OCI-LY1 (cell line): ENCODE measurements around the gene FCSK.
"Not testable (repeated sequence)": the region's sequence is repeated elsewhere in the genome, so short reads cannot be mapped to it uniquely, and the experiment has no call there.

Source experiments
- H2AFZ ChIP-seq: fragments of 200-600 bp; sonication (generic), shearing (Covaris generic); 2 replicates; pipeline ENCODE4 v1.6.0; 2014; ENCODE audit warnings: antibody characterized with exemption, mild to moderate bottlenecking, low read length
- H3F3A ChIP-seq: fragments of 200-600 bp; sonication (generic), shearing (Covaris generic); 2 replicates; pipeline ENCODE4 v1.6.0; 2014; ENCODE audit warnings: mild to moderate bottlenecking, antibody characterized with exemption, low read length, moderate library complexity; ENCODE audit not compliant: insufficient read depth
- H3K27ac ChIP-seq: fragments of 200-600 bp; sonication (generic); 2 replicates; pipeline ENCODE4 v1.5.1; 2014; ENCODE audit warnings: low read length, mixed run types, mild to moderate bottlenecking, low read depth; ENCODE audit not compliant: poor library complexity, severe bottlenecking
- H3K27me3 ChIP-seq: fragments of 200-600 bp; sonication (generic); 2 replicates; pipeline ENCODE4 v1.6.0; 2014; ENCODE audit warnings: antibody characterized with exemption, mild to moderate bottlenecking, low read length, moderate library complexity; ENCODE audit not compliant: insufficient read depth
- H3K36me3 ChIP-seq: fragments of 200-600 bp; sonication (generic); 2 replicates; pipeline ENCODE4 v1.6.1; 2014; ENCODE audit warnings: mild to moderate bottlenecking, antibody characterized with exemption, low read length, moderate library complexity, mixed read lengths; ENCODE audit not compliant: insufficient read depth
- H3K4me1 ChIP-seq: fragments of 200-600 bp; sonication (generic); 2 replicates; pipeline ENCODE4 v1.5.1; 2014; ENCODE audit warnings: mild to moderate bottlenecking, low read length, moderate library complexity; ENCODE audit not compliant: insufficient read depth, severe bottlenecking
- H3K4me2 ChIP-seq: fragments of 200-600 bp; sonication (generic), shearing (Covaris generic); 2 replicates; pipeline ENCODE4 v1.6.1; 2014; ENCODE audit warnings: low read length
- H3K4me3 ChIP-seq: fragments of 200-600 bp; sonication (generic); 2 replicates; pipeline ENCODE4 v1.5.1; 2014; ENCODE audit warnings: low read length, low read depth, mild to moderate bottlenecking, mixed read lengths; ENCODE audit not compliant: poor library complexity, severe bottlenecking
- H3K79me2 ChIP-seq: fragments of 200-600 bp; shearing (Covaris generic); 2 replicates; pipeline ENCODE4 v1.6.1; 2016; ENCODE audit warnings: mixed run types, low read length, mixed read lengths; ENCODE audit not compliant: insufficient read depth
- H3K9ac ChIP-seq: fragments of 200-600 bp; sonication (generic), shearing (Covaris generic); 2 replicates; pipeline ENCODE4 v1.6.1; 2014; ENCODE audit warnings: mild to moderate bottlenecking, low read length, mixed read lengths
- H3K9me2 ChIP-seq: fragments of 200-600 bp; sonication (generic), shearing (Covaris generic); 2 replicates; pipeline ENCODE4 v1.6.1; 2014; ENCODE audit warnings: low read depth, mild to moderate bottlenecking, low read length, mixed read lengths
- H3K9me3 ChIP-seq: fragments of 200-600 bp; shearing (Covaris generic); 2 replicates; pipeline ENCODE4 v1.6.1; 2014; ENCODE audit warnings: low read length, mixed read lengths
- H4K20me1 ChIP-seq: fragments of 200-600 bp; sonication (generic), shearing (Covaris generic); 2 replicates; pipeline ENCODE4 v1.6.0; 2016; ENCODE audit warnings: mild to moderate bottlenecking, low read length; ENCODE audit not compliant: insufficient read depth
- EZH2 ChIP-seq: fragments of 200-600 bp; sonication (generic), shearing (Covaris generic); IDR thresholded peaks from 2 replicates; pipeline ENCODE4 v1.8.0; 2017; ENCODE audit warnings: borderline replicate concordance, mixed run types, mild to moderate bottlenecking, antibody characterized with exemption, low read length, moderate library complexity, mixed read lengths
- TF ChIP-seq, protein P1 (sequence below): fragments of 200-600 bp; sonication (generic), shearing (Covaris generic); IDR thresholded peaks from 2 replicates; pipeline ENCODE4 v1.5.1; 2017; ENCODE audit warnings: mild to moderate bottlenecking, antibody characterized with exemption, low read length, moderate library complexity, mixed read lengths

The FCSK gene

DNA sequence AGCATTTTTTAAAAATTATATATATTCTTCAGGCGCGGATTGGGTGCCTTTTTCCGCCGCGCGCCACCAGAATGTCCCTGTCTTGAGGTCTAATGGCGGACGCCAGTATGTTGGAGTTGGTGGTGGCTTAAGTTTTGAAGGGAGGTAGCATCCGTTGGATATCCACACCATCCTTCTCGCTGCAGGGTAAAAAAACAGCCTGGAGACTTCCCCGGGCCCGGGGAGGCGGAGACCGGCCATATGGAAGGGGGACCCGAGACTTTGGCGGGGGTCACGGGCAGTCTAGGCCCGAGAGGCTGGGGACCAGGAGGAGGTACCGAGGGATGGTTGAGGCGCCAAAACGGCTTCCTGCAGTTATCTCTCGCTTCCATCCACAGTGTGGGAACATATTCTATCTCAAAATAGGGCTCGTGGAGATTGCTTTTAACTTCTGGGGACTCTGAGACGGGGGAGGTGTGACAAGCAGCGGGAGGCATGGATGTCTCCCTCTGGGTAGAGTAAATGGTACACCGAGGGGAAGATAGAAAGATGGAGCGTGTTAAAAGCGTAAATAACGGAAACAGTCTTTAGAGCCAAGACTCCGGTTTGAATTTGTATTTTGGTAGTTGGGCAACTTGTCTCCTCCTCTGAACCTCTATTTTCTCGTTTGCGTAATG lies 69.5 kb downstream of the FCSK start, which contains the start of gene SF3B3:
SF3B3 (plus strand) TSS at position 74 of the 656 bp plus-strand sequence. CDS start 2,841 bp downstream, outside the sequence.
- Histone ChIP-seq H4K20me1 (peaks cover 5% of the 10 kb centered on the region), H3K9ac (peak within 1 kb of the TSS; percentile 98), H2AFZ (no peak within 1 kb of the TSS), H3K4me3 (peak within 1 kb of the TSS; percentile 91), H3K9me2 (no peaks in the 10 kb centered on the region), H3K27ac (peak within 1 kb of the TSS; percentile 87), H3K4me1 (peaks cover 58% of the 10 kb centered on the region), H3K79me2 (peaks cover 57% of the 10 kb centered on the region), H3K36me3 (peaks cover 52% of the 10 kb centered on the region), H3F3A (no peaks in the 10 kb centered on the region), H3K27me3 (no peaks in the 10 kb centered on the region), H3K9me3 (no peaks in the 10 kb centered on the region), H3K4me2 (peak within 1 kb of the TSS; percentile 75)
- no peak for TF ChIP-seq EZH2
- TF ChIP-seq, protein P1, sequence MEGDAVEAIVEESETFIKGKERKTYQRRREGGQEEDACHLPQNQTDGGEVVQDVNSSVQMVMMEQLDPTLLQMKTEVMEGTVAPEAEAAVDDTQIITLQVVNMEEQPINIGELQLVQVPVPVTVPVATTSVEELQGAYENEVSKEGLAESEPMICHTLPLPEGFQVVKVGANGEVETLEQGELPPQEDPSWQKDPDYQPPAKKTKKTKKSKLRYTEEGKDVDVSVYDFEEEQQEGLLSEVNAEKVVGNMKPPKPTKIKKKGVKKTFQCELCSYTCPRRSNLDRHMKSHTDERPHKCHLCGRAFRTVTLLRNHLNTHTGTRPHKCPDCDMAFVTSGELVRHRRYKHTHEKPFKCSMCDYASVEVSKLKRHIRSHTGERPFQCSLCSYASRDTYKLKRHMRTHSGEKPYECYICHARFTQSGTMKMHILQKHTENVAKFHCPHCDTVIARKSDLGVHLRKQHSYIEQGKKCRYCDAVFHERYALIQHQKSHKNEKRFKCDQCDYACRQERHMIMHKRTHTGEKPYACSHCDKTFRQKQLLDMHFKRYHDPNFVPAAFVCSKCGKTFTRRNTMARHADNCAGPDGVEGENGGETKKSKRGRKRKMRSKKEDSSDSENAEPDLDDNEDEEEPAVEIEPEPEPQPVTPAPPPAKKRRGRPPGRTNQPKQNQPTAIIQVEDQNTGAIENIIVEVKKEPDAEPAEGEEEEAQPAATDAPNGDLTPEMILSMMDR, result no peak

DNA sequence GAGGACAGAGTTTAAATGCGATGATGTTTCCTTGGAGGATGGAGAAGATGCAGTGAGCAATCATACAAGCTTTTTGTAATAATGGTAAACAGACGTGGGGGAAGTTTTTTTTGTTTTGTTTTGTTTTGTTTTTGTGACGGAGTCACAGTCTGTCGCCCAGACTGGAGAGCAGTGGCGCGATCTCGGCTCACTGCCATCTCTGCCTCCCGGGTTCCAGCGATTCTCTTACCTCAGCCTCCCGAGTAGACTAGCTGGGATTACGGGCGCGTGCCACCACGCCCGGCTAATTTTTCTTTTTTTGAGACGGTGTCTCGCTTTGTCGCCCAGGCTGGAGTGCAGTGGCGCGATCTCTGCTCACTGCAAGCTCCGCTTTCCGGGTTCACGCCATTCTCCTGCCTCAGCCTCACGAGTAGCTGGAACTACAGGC lies 70.0 kb downstream of the FCSK start:
- H2AFZ ChIP-seq, H3K9me2 ChIP-seq, H3F3A ChIP-seq, H4K20me1 ChIP-seq, H3K27me3 ChIP-seq, H3K9me3 ChIP-seq: not testable (repeated sequence)
- Histone ChIP-seq H3K4me3 (peak overlapping the region; percentile 91), H3K79me2 (peaks cover 62% of the 10 kb centered on the region), H3K4me1 (peaks cover 62% of the 10 kb centered on the region), H3K4me2 (peak overlapping the region; percentile 75), H3K36me3 (peaks cover 56% of the 10 kb centered on the region), H3K27ac (peak overlapping the region; percentile 87), H3K9ac (peak overlapping the region; percentile 98)

DNA sequence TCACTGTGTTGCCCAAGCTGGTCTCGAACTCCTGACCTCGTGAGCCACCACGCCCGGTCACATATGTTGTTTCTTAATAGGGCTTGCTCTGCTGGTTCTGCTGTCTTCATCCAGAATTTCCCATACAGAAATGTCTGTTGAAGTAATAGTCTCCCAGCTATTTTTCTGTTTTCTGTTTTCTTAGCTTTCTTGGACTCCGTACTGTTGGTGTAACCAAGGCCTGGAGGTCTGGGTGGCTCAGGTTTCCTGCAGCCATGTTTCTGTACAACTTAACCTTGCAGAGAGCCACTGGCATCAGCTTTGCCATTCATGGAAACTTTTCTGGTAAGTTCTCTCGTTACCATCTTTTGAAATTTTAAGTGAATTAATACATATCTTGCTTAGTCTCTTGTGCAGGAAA lies 72.0 kb downstream of the FCSK start:
- H3K36me3 ChIP-seq, result peaks cover 70% of the 10 kb centered on the region
- H3K9ac ChIP-seq, result peak overlapping the region; percentile 39; the same call in 1 of the 2 replicates
- peaks cover 12% of the 10 kb centered on the region for H4K20me1 ChIP-seq

More for the DNA sequence above, 72.0 kb downstream of the FCSK start:
- Histone ChIP-seq H3K4me2 (peak overlapping the region; percentile 75), H3K9me2 (no peaks in the 10 kb centered on the region), H3K4me1 (peaks cover 52% of the 10 kb centered on the region), H3K27me3 (no peaks in the 10 kb centered on the region), H3K79me2 (peaks cover 73% of the 10 kb centered on the region), H3F3A (no peaks in the 10 kb centered on the region), H3K4me3 (peak overlapping the region; percentile 91), H3K9me3 (no peaks in the 10 kb centered on the region), H2AFZ (no peak overlapping the region), H3K27ac (no peak overlapping the region)
- TF ChIP-seq EZH2, result no peak
- TF ChIP-seq, protein P1, result no peak
